GM12878 (cell line): ENCODE results near the gene CHAF1A. TPM values are rescaled to one million over a fixed set of nuclear protein-coding genes. Genes with fewer than 3 reads are reported as not detected.

Experiments used
- ATAC-seq: fragments of 200-7000 bp; cut with Tn5 transposase; 3 replicates; pipeline ENCODE4 v1.9.1; 2020; ENCODE audit warnings: mild to moderate bottlenecking, moderate library complexity
- BruUV-seq: library from RNA; stranded (reverse); fragments of 400-500 nt; replicated peaks from 2 replicates; lab custom pipeline; 2021; lab: Mats Ljungman, UMichigan
- CTCF ChIA-PET: fragments of 300-600 bp; sonication (Branson Sonifier 250); formaldehyde crosslinking; extraction: SDS; loops from one replicate; lab custom pipeline; 2021; ENCODE audit warnings: inconsistent platforms; lab: Yijun Ruan, JAX
- POLR2A ChIA-PET: fragments of 350-600 bp; formaldehyde crosslinking; extraction: SDS; loops from one replicate; lab custom pipeline; 2021; ENCODE audit warnings: inconsistent platforms; lab: Charles Lee
- RAD21 ChIA-PET: fragments of 300-600 bp; sonication (Branson Sonifier 250); formaldehyde crosslinking; loops from one replicate; lab custom pipeline; 2023; ENCODE audit warnings: antibody characterized with exemption; ENCODE audit not compliant: unreplicated experiment; lab: Charles Lee
- SMC1A ChIA-PET: fragments of 300-600 bp; sonication (Branson Sonifier 250); formaldehyde crosslinking; loops from one replicate; lab custom pipeline; 2023; ENCODE audit not compliant: unreplicated experiment, uncharacterized antibody; lab: Charles Lee
- DNase-seq: peaks from one replicate; pipeline ENCODE4 v3.0.0-alpha.2; 2011; ENCODE audit warnings: low read depth, low spot score
- FAIRE-seq: peaks from 3 replicates; lab custom pipeline; 2011; peaks lifted over from hg19 to GRCh38; lab: Jason Lieb, UNC
- H2AFZ ChIP-seq: 2 replicates; pipeline ENCODE4 v1.6.0; 2011; ENCODE audit warnings: low read depth, low read length, control low read depth; ENCODE audit not compliant: control insufficient read depth
- H3K27ac ChIP-seq: 2 replicates; pipeline ENCODE4 v1.5.1; 2011; ENCODE audit warnings: control low read depth; ENCODE audit not compliant: control insufficient read depth, insufficient read depth
- H3K27me3 ChIP-seq, 2 experiments: replicated peaks in 1 of 2; 2 replicates each; pipeline versions ENCODE4 v1.6.0 to v1.6.1; 2011; ENCODE audit warnings: low read length in 1 of 2; ENCODE audit not compliant: control insufficient read depth in 2 of 2, insufficient read depth in 2 of 2
- H3K36me3 ChIP-seq, 2 experiments: 2 replicates each; pipeline ENCODE4 v1.5.1; 2011; ENCODE audit warnings: low read length in 1 of 2; ENCODE audit not compliant: control insufficient read depth in 2 of 2, insufficient read depth in 2 of 2
- H3K4me1 ChIP-seq: 2 replicates; pipeline ENCODE4 v1.6.1; 2011; ENCODE audit warnings: mild to moderate bottlenecking, low read length, moderate library complexity, mixed read lengths; ENCODE audit not compliant: control insufficient read depth, insufficient read depth
- H3K4me2 ChIP-seq: 2 replicates; pipeline ENCODE4 v1.6.0; 2011; ENCODE audit warnings: control low read depth; ENCODE audit not compliant: control insufficient read depth, insufficient read depth
- H3K4me3 ChIP-seq: fragments of 200-600 bp; sonication (generic); 2 replicates; pipeline ENCODE4 v1.5.1; 2016
- H3K79me2 ChIP-seq: 2 replicates; pipeline ENCODE4 v1.6.0; 2011; ENCODE audit warnings: low read length; ENCODE audit not compliant: control insufficient read depth, insufficient read depth
- H3K9ac ChIP-seq: 2 replicates; pipeline ENCODE4 v1.8.0; 2011; ENCODE audit warnings: low read length, control low read depth, mixed read lengths; ENCODE audit not compliant: control insufficient read depth, insufficient read depth
- H3K9me3 ChIP-seq: replicated peaks from 3 replicates; pipeline ENCODE4 v1.5.1; 2011; ENCODE audit warnings: mild to moderate bottlenecking, low read length; ENCODE audit not compliant: control insufficient read depth, insufficient read depth
- H4K20me1 ChIP-seq: 2 replicates; pipeline ENCODE4 v1.6.0; 2011; ENCODE audit not compliant: control insufficient read depth, insufficient read depth
- HDAC2 ChIP-seq: fragments of 200-600 bp; sonication (generic); IDR thresholded peaks from 2 replicates; pipeline ENCODE4 v1.6.1; 2017
- IKZF1 ChIP-seq: fragments of 450-650 bp; conservative IDR thresholded peaks from 2 replicates; pipeline ENCODE4 v1.6.1; 2017; ENCODE audit warnings: antibody characterized with exemption, mild to moderate bottlenecking
- MXI1 ChIP-seq: fragments of 150-350 bp; IDR thresholded peaks from 2 replicates; pipeline ENCODE4 v1.6.1; 2011; ENCODE audit warnings: low read depth, mild to moderate bottlenecking, inconsistent platforms, low read length, improper control_type of control experiment
- NRF1 ChIP-seq: conservative IDR thresholded peaks from 2 replicates; pipeline ENCODE4 v1.6.1; 2011; ENCODE audit warnings: mild to moderate bottlenecking, low read depth, low read length, improper control_type of control experiment
- RBBP5 ChIP-seq: fragments of 200-600 bp; sonication (generic); conservative IDR thresholded peaks from 2 replicates; pipeline ENCODE4 v1.6.1; 2016
- RUNX3 ChIP-seq: IDR thresholded peaks from 2 replicates; pipeline ENCODE4 v1.6.1; 2012; ENCODE audit warnings: low read length, inconsistent platforms
- SMAD5 ChIP-seq: IDR thresholded peaks from 2 replicates; pipeline ENCODE4 v1.6.1; 2016; ENCODE audit warnings: antibody characterized with exemption, low read depth
- YY1 ChIP-seq: IDR thresholded peaks from 2 replicates; pipeline ENCODE4 v1.6.1; 2011; ENCODE audit warnings: low read depth, mild to moderate bottlenecking, low read length
- ZNF384 ChIP-seq: IDR thresholded peaks from 2 replicates; pipeline ENCODE4 v1.6.1; 2012; ENCODE audit warnings: low read depth, mild to moderate bottlenecking, low read length, improper control_type of control experiment, borderline replicate concordance
- WGBS: methylation state at CpG from one replicate; pipeline ENCODE4 v1.1.6; 2016; ENCODE audit warnings: low lambda C conversion rate; ENCODE audit not compliant: insufficient replicate concordance, insufficient coverage; ENCODE audit errors: missing lambda C conversion rate; 5-methylcytosine and 5-hydroxymethylcytosine counted together
- in situ Hi-C: fragments of 300-500 bp; cut with MboI; formaldehyde crosslinking; loops from 9 replicates; pipeline ENCODE4 v1.14.3; 2018; ENCODE audit warnings: mixed read lengths
- intact Hi-C: fragments of 100-400 bp; cut with micrococcal nuclease; formaldehyde crosslinking; loops from one replicate; pipeline ENCODE4 v1.14.2; 2022; ENCODE audit not compliant: unreplicated experiment
- polyA plus RNA-seq, 11 experiments: library from polyadenylated mRNA; depleted of rRNA in 4 of 11; unstranded in 6 of 11; stranded (reverse) in 5 of 11; fragments of >200 nt; fragmentation: Nextera tagmentation in 4 of 11; fragmentation: Illumina TruSeq in 1 of 11; extraction: Ambion mirVana in 4 of 11; extraction: Trizol in 1 of 11; gene quantifications; 1 replicate in 1 of 11; 2 replicates in 10 of 11; pipeline versions ENCODE4 v1.2.1 to v1.2.3, GENCODE V29; 2011 to 2016; ENCODE audit warnings: inconsistent platforms in 2 of 11, missing spikeins in 2 of 11, low read depth in 1 of 11
- total RNA-seq, 4 experiments: library from RNA; depleted of rRNA in 3 of 4; stranded (reverse); fragments of >200 nt in 3 of 4; fragmentation: Illumina TruSeq in 1 of 4; extraction: Trizol in 1 of 4; gene quantifications; 2 replicates each; pipeline versions ENCODE4 v1.2.1 to v1.2.3, GENCODE V29; 2013 to 2021
- TF ChIP-seq, protein P1 (sequence below): IDR thresholded peaks from 2 replicates; pipeline ENCODE4 v1.6.1; 2011; ENCODE audit warnings: low read depth, low read length, improper control_type of control experiment, borderline replicate concordance
- TF ChIP-seq, protein P2 (sequence below): fragments of 450-650 bp; formaldehyde crosslinking; IDR thresholded peaks from 2 replicates; pipeline ENCODE4 v1.4.0; 2020; ENCODE audit warnings: mild to moderate bottlenecking, moderate library complexity
- TF ChIP-seq, protein P3 (sequence below): IDR thresholded peaks from 2 replicates; pipeline ENCODE4 v1.6.1; 2012; ENCODE audit warnings: low read depth, low read length, improper control_type of control experiment
- TF ChIP-seq, protein P4 (sequence below): fragments of 450-650 bp; IDR thresholded peaks from 2 replicates; pipeline ENCODE4 v1.6.1; 2017; ENCODE audit warnings: mild to moderate bottlenecking, moderate library complexity

CHAF1A gene
- total and polyA plus RNA-seq, 10 of the 15 experiments (the other 5 are each of a cell fraction or from before 2014, with no cell fraction given): 1.3 to 69.1 (median 34.2) TPM

DNA sequence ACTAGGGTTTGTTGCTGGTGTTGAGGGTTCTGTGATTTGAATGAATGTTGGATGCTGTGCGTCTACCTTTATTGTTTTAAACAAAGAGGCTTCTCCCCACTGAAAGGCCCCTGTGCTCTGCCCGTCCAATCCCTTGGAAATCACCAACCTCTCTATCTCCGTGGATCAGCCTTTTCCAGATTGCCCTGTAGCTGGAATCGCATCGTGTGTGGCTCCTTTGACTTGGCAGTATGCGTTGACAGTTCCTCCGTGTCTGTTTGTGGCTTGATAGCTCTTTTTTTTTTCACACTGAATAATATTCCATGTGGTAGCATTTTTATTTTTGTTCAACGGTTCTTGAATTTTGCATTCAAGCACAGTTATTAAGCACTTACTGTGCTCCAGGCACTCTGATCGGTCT is 32.0 kb downstream of the CHAF1A start (continued):
- TF ChIP-seq, protein P1, sequence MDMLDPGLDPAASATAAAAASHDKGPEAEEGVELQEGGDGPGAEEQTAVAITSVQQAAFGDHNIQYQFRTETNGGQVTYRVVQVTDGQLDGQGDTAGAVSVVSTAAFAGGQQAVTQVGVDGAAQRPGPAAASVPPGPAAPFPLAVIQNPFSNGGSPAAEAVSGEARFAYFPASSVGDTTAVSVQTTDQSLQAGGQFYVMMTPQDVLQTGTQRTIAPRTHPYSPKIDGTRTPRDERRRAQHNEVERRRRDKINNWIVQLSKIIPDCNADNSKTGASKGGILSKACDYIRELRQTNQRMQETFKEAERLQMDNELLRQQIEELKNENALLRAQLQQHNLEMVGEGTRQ: no peak
- TF ChIP-seq HDAC2 (no peak), ZNF384 (no peak), IKZF1 (no peak), RBBP5 (no peak), SMAD5 (no peak)
- TF ChIP-seq, protein P2, sequence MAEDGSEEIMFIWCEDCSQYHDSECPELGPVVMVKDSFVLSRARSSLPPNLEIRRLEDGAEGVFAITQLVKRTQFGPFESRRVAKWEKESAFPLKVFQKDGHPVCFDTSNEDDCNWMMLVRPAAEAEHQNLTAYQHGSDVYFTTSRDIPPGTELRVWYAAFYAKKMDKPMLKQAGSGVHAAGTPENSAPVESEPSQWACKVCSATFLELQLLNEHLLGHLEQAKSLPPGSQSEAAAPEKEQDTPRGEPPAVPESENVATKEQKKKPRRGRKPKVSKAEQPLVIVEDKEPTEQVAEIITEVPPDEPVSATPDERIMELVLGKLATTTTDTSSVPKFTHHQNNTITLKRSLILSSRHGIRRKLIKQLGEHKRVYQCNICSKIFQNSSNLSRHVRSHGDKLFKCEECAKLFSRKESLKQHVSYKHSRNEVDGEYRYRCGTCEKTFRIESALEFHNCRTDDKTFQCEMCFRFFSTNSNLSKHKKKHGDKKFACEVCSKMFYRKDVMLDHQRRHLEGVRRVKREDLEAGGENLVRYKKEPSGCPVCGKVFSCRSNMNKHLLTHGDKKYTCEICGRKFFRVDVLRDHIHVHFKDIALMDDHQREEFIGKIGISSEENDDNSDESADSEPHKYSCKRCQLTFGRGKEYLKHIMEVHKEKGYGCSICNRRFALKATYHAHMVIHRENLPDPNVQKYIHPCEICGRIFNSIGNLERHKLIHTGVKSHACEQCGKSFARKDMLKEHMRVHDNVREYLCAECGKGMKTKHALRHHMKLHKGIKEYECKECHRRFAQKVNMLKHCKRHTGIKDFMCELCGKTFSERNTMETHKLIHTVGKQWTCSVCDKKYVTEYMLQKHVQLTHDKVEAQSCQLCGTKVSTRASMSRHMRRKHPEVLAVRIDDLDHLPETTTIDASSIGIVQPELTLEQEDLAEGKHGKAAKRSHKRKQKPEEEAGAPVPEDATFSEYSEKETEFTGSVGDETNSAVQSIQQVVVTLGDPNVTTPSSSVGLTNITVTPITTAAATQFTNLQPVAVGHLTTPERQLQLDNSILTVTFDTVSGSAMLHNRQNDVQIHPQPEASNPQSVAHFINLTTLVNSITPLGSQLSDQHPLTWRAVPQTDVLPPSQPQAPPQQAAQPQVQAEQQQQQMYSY (CRISPR knock-in tag): no peak

DNA sequence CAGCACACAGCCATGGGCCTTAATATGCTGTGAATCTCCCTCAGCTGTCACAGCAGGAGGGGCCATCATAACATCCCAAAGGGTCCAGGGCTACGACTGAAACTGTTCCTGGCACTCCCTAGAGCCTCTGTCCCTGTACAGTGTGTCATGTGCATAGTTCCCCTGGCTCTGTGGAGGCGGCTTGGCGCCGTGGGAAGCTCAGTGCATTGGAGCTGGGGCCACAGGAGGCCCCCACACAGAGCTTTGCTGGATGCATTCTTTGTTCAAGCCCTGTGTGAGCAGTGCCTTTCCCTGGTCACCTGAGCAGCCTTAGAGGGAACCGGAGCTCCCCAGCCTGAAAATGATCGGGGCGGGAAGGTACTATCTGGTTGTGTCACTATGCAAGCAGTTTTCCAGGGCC is 33.8 kb downstream of the CHAF1A start:
- CTCF ChIA-PET: interaction anchor here (1.2 kb wide), 1 partner anchor 34 kb away, joined by 4 read pairs; the partner anchor contains the start of gene CHAF1A
- Histone ChIP-seq H3K36me3 (peaks cover 13 to 29% of the 10 kb centered on the region in 2 experiments), H3K79me2 (no peaks in the 10 kb centered on the region), H3K4me1 (peaks cover 16% of the 10 kb centered on the region), H2AFZ (no peak overlapping the region), H3K9me3 (no peaks in the 10 kb centered on the region), H3K9ac (no peak overlapping the region), H4K20me1 (no peaks in the 10 kb centered on the region), H3K27me3 (no peaks in the 10 kb centered on the region), H3K4me3 (no peak overlapping the region), H3K27ac (no peak overlapping the region), H3K4me2 (no peak overlapping the region)
- SMC1A ChIA-PET: interaction anchor here (0.6 kb wide), 1 partner anchor 130 kb away, joined by 3 read pairs; no protein-coding TSS in a partner anchor
- no peak for DNase-seq
- FAIRE-seq: no peak
- RAD21 ChIA-PET: no interaction called here
- ATAC-seq: no peak
- BruUV-seq: no TSS peak
- intact Hi-C loops (no loop called here), in situ Hi-C loops (no loop called here)
- POLR2A ChIA-PET: no interaction called here
- WGBS: 95% methylated on average over 7 of the region's 7 CpGs
- TF ChIP-seq NRF1 (no peak), MXI1 (no peak), RUNX3 (no peak), YY1 (no peak)
- TF ChIP-seq, protein P3, sequence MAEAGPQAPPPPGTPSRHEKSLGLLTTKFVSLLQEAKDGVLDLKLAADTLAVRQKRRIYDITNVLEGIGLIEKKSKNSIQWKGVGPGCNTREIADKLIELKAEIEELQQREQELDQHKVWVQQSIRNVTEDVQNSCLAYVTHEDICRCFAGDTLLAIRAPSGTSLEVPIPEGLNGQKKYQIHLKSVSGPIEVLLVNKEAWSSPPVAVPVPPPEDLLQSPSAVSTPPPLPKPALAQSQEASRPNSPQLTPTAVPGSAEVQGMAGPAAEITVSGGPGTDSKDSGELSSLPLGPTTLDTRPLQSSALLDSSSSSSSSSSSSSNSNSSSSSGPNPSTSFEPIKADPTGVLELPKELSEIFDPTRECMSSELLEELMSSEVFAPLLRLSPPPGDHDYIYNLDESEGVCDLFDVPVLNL: no peak
- TF ChIP-seq, protein P4, sequence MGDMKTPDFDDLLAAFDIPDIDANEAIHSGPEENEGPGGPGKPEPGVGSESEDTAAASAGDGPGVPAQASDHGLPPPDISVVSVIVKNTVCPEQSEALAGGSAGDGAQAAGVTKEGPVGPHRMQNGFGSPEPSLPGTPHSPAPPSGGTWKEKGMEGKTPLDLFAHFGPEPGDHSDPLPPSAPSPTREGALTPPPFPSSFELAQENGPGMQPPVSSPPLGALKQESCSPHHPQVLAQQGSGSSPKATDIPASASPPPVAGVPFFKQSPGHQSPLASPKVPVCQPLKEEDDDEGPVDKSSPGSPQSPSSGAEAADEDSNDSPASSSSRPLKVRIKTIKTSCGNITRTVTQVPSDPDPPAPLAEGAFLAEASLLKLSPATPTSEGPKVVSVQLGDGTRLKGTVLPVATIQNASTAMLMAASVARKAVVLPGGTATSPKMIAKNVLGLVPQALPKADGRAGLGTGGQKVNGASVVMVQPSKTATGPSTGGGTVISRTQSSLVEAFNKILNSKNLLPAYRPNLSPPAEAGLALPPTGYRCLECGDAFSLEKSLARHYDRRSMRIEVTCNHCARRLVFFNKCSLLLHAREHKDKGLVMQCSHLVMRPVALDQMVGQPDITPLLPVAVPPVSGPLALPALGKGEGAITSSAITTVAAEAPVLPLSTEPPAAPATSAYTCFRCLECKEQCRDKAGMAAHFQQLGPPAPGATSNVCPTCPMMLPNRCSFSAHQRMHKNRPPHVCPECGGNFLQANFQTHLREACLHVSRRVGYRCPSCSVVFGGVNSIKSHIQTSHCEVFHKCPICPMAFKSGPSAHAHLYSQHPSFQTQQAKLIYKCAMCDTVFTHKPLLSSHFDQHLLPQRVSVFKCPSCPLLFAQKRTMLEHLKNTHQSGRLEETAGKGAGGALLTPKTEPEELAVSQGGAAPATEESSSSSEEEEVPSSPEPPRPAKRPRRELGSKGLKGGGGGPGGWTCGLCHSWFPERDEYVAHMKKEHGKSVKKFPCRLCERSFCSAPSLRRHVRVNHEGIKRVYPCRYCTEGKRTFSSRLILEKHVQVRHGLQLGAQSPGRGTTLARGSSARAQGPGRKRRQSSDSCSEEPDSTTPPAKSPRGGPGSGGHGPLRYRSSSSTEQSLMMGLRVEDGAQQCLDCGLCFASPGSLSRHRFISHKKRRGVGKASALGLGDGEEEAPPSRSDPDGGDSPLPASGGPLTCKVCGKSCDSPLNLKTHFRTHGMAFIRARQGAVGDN: no peak
